HG02588 (cell line): ENCODE results near the gene FAM171A2.

Source experiments
- ATAC-seq: cut with Tn5 transposase; IDR thresholded peaks from one replicate; pipeline ENCODE4 v1.9.1; 2021; ENCODE audit warnings: mild to moderate bottlenecking, moderate library complexity; ENCODE audit not compliant: unreplicated experiment

Gene FAM171A2

GRCh38 chr17:44307387-44308186 is 56.1 kb downstream of the FAM171A2 start:
- ATAC-seq = no peak

- no peak for ATAC-seq
Measured at GRCh38 chr17:44304651-44305050, 59.0 kb downstream of the FAM171A2 start.
